Bronchial epithelial cell (primary cell): ENCODE measurements around the gene CETN1. TPM values are rescaled to one million over a fixed set of nuclear protein-coding genes. Genes with fewer than 3 reads are reported as not detected.

Experiments used
- DNase-seq: peaks from one replicate; pipeline ENCODE4 v3.0.0-alpha.2; 2010; ENCODE audit warnings: low read depth
- FAIRE-seq: peaks from 2 replicates; lab custom pipeline; 2011; peaks lifted over from hg19 to GRCh38; lab: Jason Lieb, UNC
- H3K27me3 ChIP-seq: 2 replicates; pipeline ENCODE4 v1.5.1; 2011; ENCODE audit warnings: low read length; ENCODE audit not compliant: control insufficient read depth, insufficient read depth
- H3K36me3 ChIP-seq: 2 replicates; pipeline ENCODE4 v1.5.1; 2011; ENCODE audit warnings: low read length; ENCODE audit not compliant: control insufficient read depth, insufficient read depth
- H3K4me3 ChIP-seq: 2 replicates; pipeline ENCODE4 v1.5.1; 2011; ENCODE audit warnings: mild to moderate bottlenecking, low read depth, low read length, control low read depth
- total RNA-seq: library from RNA; depleted of rRNA; stranded (reverse); fragments of >200 nt; gene quantifications from 2 replicates; pipeline ENCODE4 v1.2.1, GENCODE V29; 2014
- TF ChIP-seq, protein P1 (sequence below): IDR thresholded peaks from 2 replicates; pipeline ENCODE4 v1.5.1; 2011; ENCODE audit warnings: mild to moderate bottlenecking, moderate library complexity, low read length, control low read depth, inconsistent platforms; ENCODE audit not compliant: insufficient read depth, severe bottlenecking

The CETN1 gene
- total RNA-seq, 1 donor from 2014 or later, result not detected

DNA sequence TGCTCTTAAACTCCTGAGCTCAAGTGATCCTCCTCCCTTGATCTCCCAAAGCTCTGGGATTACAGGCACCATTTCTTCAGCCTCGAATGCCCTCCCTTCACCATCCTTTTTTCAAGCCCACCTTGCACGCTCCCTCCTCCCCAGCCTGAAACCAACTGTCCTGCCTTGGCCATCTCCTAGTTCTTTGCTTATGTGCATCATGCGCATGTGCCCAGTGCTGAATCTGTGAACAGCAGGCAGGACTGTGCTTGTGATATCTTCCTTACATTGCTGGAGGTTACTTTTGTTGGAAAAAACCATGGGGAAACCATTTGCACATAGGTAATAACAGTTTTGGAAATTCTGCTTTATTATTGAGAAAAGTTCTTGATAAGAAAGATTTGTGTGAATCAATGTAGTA, 30.2 kb upstream of the CETN1 start:
- no peaks in the 10 kb centered on the region for H3K27me3 ChIP-seq
- no peak overlapping the region for H3K4me3 ChIP-seq
- TF ChIP-seq, protein P1, sequence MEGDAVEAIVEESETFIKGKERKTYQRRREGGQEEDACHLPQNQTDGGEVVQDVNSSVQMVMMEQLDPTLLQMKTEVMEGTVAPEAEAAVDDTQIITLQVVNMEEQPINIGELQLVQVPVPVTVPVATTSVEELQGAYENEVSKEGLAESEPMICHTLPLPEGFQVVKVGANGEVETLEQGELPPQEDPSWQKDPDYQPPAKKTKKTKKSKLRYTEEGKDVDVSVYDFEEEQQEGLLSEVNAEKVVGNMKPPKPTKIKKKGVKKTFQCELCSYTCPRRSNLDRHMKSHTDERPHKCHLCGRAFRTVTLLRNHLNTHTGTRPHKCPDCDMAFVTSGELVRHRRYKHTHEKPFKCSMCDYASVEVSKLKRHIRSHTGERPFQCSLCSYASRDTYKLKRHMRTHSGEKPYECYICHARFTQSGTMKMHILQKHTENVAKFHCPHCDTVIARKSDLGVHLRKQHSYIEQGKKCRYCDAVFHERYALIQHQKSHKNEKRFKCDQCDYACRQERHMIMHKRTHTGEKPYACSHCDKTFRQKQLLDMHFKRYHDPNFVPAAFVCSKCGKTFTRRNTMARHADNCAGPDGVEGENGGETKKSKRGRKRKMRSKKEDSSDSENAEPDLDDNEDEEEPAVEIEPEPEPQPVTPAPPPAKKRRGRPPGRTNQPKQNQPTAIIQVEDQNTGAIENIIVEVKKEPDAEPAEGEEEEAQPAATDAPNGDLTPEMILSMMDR, result no peak
- H3K36me3 ChIP-seq, result no peaks in the 10 kb centered on the region
- FAIRE-seq, result no peak
- no peak for DNase-seq

DNA sequence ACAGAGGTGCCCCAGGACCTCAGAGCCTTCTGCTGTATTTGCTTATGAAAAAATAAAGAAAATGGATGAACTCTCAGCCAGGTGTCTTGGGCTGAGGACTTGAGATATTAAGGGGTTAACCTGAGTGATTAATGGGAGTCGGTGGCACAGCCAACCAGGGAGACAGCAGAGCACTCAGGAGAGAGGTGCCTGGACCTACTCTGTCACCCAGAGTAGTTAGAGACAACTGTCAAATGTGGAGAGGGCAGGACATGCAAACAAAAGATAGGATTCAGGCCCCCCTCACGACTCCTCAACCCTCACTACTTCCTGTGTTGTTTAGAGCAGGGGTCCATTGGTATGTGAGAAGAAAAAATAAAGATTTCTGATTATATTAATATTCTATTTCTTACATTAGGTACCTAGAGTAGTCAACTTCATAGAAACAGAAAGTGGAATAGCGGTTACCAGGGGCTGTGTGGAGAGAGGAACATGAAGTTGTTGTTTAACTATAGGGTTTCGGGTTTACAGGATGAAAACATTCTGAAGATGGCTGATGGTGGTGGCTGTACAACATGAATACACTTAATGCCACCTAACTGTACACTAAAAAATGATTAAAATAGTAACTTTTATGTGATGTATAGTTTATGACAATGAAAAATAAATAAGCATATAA, 28.6 kb upstream of the CETN1 start:
- TF ChIP-seq, protein P1, result no peak
- DNase-seq, result no peak
- H3K27me3 ChIP-seq, result no peaks in the 10 kb centered on the region
- H3K36me3 ChIP-seq, result no peaks in the 10 kb centered on the region
- FAIRE-seq, result no peak
- no peak overlapping the region for H3K4me3 ChIP-seq

DNA sequence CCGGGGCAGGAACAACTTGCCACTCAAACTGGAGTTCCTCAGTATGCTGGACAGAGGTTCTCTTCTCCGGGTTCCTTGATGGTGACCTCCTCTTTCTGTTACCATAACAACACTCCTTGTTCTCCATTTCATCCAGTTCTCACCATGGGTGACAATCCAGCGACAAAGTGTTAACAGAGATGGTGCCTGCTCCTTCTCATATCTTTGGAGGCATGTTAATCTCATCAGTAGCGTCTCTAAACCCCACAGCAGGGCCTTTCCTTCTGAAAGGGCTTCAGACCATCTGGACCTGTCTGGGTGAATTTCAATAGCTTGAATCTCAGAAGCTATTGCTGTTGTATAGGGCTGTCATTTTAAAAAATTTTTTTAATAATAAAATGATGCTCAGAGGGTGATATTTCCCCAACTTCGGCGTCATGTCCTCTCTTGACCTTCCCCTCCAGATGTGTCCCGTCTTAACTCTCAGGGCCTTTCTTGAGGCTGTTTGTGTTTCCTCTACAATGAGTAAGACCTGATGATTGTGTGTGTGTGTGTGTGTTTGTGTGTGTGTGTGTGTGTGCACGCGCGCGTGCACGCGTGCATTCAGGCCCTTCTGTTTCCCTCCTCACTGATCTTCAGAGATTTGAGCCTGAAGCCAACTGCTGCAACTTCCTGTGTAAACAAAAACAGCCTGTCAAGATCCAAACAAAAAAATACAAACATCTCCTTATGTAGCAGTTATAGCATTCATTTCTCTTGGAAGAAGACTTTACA, 24.3 kb upstream of the CETN1 start:
- TF ChIP-seq, protein P1, result no peak
- no peaks in the 10 kb centered on the region for H3K36me3 ChIP-seq
- no peak overlapping the region for H3K4me3 ChIP-seq
- H3K27me3 ChIP-seq, result no peaks in the 10 kb centered on the region
- no peak for FAIRE-seq
- no peak for DNase-seq

DNA sequence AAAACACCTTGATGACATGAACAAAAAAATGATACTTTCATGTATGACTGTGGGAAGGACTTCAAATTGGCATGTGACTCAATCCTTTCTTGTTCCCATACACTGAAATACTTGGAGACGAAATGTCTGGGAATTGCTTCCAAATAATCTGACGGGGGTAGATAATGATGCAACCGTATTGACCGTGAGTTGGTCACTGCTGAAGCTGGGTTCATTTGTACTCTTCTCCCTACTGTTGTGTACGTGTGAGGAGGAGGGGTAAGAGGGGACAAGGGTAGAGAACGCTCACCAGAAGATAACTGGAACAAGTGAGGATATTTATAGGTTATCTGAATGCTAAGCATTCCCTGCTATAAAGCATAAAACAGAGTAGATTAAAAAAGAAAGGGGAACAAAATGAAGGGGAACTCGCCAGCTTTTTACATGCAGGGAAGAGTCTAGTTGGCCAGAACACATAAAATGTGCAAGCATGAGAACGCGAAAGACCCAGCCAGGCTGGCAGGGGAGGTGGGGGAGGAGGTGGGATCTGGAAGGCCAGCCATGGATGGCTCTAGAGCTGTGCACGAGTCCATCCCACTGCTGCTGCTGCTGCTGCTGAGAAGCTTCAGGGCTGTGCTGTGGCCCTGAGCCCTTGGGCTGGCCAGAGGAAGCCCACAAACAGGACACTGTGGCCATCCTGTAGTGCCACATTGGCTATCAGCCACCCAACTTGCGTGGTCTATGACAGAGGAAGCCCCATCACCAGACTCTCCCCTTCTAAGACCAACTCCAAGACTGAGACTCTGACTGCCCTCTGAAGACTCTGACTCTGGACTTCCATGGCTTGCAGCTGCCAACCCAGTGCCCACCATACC, 15.2 kb upstream of the CETN1 start:
- Histone ChIP-seq H3K36me3 (no peaks in the 10 kb centered on the region), H3K4me3 (no peak overlapping the region), H3K27me3 (no peaks in the 10 kb centered on the region)
- TF ChIP-seq, protein P1, result no peak
- no peak for FAIRE-seq
- no peak for DNase-seq

DNA sequence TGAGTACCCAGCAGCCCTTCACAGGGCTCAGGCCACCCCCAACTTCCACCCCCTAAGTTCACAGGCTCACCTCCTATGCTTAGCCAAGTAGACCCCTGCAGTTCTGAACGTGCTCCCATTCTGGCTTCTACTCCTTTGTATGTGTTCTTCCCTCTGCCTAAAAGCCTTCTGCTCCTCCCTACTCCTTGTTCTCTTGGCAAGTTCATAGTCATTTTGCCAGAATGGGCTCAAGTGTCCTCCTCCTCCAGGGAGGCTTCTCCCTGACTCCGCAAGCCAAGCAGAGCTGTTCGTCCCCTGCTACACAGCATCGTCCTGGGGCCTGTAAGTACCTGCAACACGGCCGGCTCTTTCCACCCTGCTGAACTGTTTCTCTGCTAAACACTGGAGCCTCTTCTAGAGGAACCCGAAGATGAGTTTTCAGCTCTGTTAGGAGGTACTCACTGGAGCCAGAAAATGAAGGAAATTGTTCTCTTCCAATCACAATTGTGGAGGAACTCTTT, 14.6 kb upstream of the CETN1 start:
- Histone ChIP-seq H3K27me3 (no peaks in the 10 kb centered on the region), H3K4me3 (no peak overlapping the region), H3K36me3 (no peaks in the 10 kb centered on the region)
- FAIRE-seq, result no peak
- no peak for DNase-seq
- TF ChIP-seq, protein P1, result no peak
